DND-41 (cell line): ENCODE data around the gene CALCB.

Source experiments
- ATAC-seq: fragments of 200-7000 bp; cut with Tn5 transposase; 3 replicates; pipeline ENCODE4 v1.9.1; 2021; ENCODE audit warnings: low read depth; ENCODE audit not compliant: insufficient read depth
- DNase-seq: peaks from one replicate; pipeline ENCODE4 v3.0.0-alpha.2; 2020
- H2AFZ ChIP-seq: 2 replicates; pipeline ENCODE4 v1.6.0; 2012; ENCODE audit warnings: low read depth, low read length
- H3K27ac ChIP-seq: 2 replicates; pipeline ENCODE4 v1.5.1; 2012; ENCODE audit warnings: low read length, inconsistent platforms
- H3K27me3 ChIP-seq: fragments of 200-600 bp; sonication (generic); 2 replicates; pipeline ENCODE4 v1.6.0; 2012; ENCODE audit warnings: low read length, mild to moderate bottlenecking, inconsistent platforms; ENCODE audit not compliant: insufficient read depth, poor library complexity
- H3K36me3 ChIP-seq: 2 replicates; pipeline ENCODE4 v1.5.1; 2012; ENCODE audit warnings: low read length, inconsistent platforms; ENCODE audit not compliant: insufficient read depth
- H3K4me1 ChIP-seq: 2 replicates; pipeline ENCODE4 v1.5.1; 2012; ENCODE audit warnings: mild to moderate bottlenecking, low read length; ENCODE audit not compliant: insufficient read depth
- H3K4me2 ChIP-seq: 2 replicates; pipeline ENCODE4 v1.6.0; 2012; ENCODE audit warnings: mild to moderate bottlenecking, moderate library complexity, low read length, inconsistent platforms; ENCODE audit not compliant: insufficient read depth
- H3K4me3 ChIP-seq, 2 experiments: fragments of 200-600 bp in 1 of 2; shearing (Covaris generic) in 1 of 2; 2 replicates each; pipeline ENCODE4 v1.5.1; 2012 to 2016; ENCODE audit warnings: inconsistent platforms in 2 of 2, low read length in 2 of 2, mild to moderate bottlenecking in 2 of 2, low read depth in 1 of 2, moderate library complexity in 1 of 2
- H3K79me2 ChIP-seq: 2 replicates; pipeline ENCODE4 v1.6.0; 2012; ENCODE audit warnings: low read length, inconsistent platforms; ENCODE audit not compliant: insufficient read depth
- H3K9ac ChIP-seq: 2 replicates; pipeline ENCODE4 v1.6.0; 2012; ENCODE audit warnings: low read depth, mild to moderate bottlenecking, inconsistent platforms, low read length, moderate library complexity
- H3K9me3 ChIP-seq: 2 replicates; pipeline ENCODE4 v1.5.1; 2012; ENCODE audit warnings: low read length, moderate library complexity, mild to moderate bottlenecking, inconsistent platforms; ENCODE audit not compliant: insufficient read depth, severe bottlenecking
- H4K20me1 ChIP-seq: 2 replicates; pipeline ENCODE4 v1.6.0; 2012; ENCODE audit warnings: low read length; ENCODE audit not compliant: insufficient read depth
- CTCF ChIP-seq: IDR thresholded peaks from 2 replicates; pipeline ENCODE4 v1.5.1; 2012; ENCODE audit warnings: borderline replicate concordance, low read length, moderate library complexity, mild to moderate bottlenecking; ENCODE audit not compliant: poor library complexity, severe bottlenecking; ENCODE audit errors: extremely low read depth
- EZH2 ChIP-seq: IDR thresholded peaks from 3 replicates; pipeline ENCODE4 v1.6.1; 2012; ENCODE audit warnings: borderline replicate concordance, low read depth, mild to moderate bottlenecking, moderate library complexity, low read length, inconsistent platforms; ENCODE audit not compliant: severe bottlenecking

Gene CALCB

GRCh38 chr11:15114501-15115475, 41.4 kb downstream of the CALCB start, which contains the start of gene INSC:
TSS of gene INSC (plus strand) at chr11:15114923. CDS start at chr11:15149175, 34,252 bp downstream.
- H3K9me3 ChIP-seq, result no peaks in the 10 kb centered on the region
- H3K27ac ChIP-seq, result no peak within 1 kb of the TSS
- no peaks in the 10 kb centered on the region for H3K36me3 ChIP-seq
- DNase-seq (no peak), ATAC-seq (no peak)
- peaks cover 13% of the 10 kb centered on the region for H3K27me3 ChIP-seq
- no peak within 1 kb of the TSS for H3K4me3 ChIP-seq
- H3K4me1 ChIP-seq, result no peaks in the 10 kb centered on the region
- H4K20me1 ChIP-seq, result no peaks in the 10 kb centered on the region
- no peaks in the 10 kb centered on the region for H3K79me2 ChIP-seq
- H2AFZ ChIP-seq, result no peak within 1 kb of the TSS
- TF ChIP-seq EZH2 (no peak), CTCF (no peak)
- no peak within 1 kb of the TSS for H3K4me2 ChIP-seq
- no peak within 1 kb of the TSS for H3K9ac ChIP-seq

- no peak overlapping the region for H3K27ac ChIP-seq
These were observed 42.3 kb downstream of the CALCB start for GRCh38 chr11:15115686-15116085.

GRCh38 chr11:15117751-15118150, 44.4 kb downstream of the CALCB start:
- Histone ChIP-seq H3K9ac (no peak overlapping the region), H3K27me3 (peaks cover 21% of the 10 kb centered on the region), H3K9me3 (no peaks in the 10 kb centered on the region), H3K36me3 (no peaks in the 10 kb centered on the region), H4K20me1 (no peaks in the 10 kb centered on the region), H3K79me2 (no peaks in the 10 kb centered on the region), H3K4me2 (no peak overlapping the region), H3K4me3 (no peak overlapping the region), H2AFZ (no peak overlapping the region), H3K27ac (no peak overlapping the region), H3K4me1 (no peaks in the 10 kb centered on the region)
- ATAC-seq, result no peak
- DNase-seq, result no peak
- no peak for TF ChIP-seq EZH2
- TF ChIP-seq CTCF, result no peak

More at GRCh38 chr11:15115686-15116085, 42.3 kb downstream of the CALCB start:
- no peak overlapping the region for H3K4me2 ChIP-seq
- no peak overlapping the region for H2AFZ ChIP-seq
- TF ChIP-seq CTCF (no peak), EZH2 (no peak)
- no peak for DNase-seq
- no peaks in the 10 kb centered on the region for H3K9me3 ChIP-seq
- H3K4me3 ChIP-seq, result no peak overlapping the region
- no peak overlapping the region for H3K9ac ChIP-seq
- no peak for ATAC-seq
- no peaks in the 10 kb centered on the region for H4K20me1 ChIP-seq
- no peaks in the 10 kb centered on the region for H3K4me1 ChIP-seq
- H3K27me3 ChIP-seq, result peaks cover 16% of the 10 kb centered on the region
- no peaks in the 10 kb centered on the region for H3K79me2 ChIP-seq
- no peaks in the 10 kb centered on the region for H3K36me3 ChIP-seq
